Endodermal cell (in vitro differentiated cells): ENCODE results near the gene HRH2. TPM values are rescaled to one million over a fixed set of nuclear protein-coding genes. Genes with fewer than 3 reads are reported as not detected.
A peak's percentile ranks its signal among the peaks of the same experiment; 100 is the strongest.

ENCODE experiments used
- DNase-seq: peaks from one replicate; pipeline ENCODE4 v3.0.0-alpha.2; 2017
- H3K27ac ChIP-seq: 2 replicates; pipeline ENCODE4 v1.5.1; 2013; ENCODE audit warnings: mild to moderate bottlenecking, low read depth, low read length, moderate library complexity
- H3K27me3 ChIP-seq: 2 replicates; pipeline ENCODE4 v1.6.1; 2013; ENCODE audit warnings: mild to moderate bottlenecking, low read length, moderate library complexity; ENCODE audit not compliant: insufficient read depth, control insufficient read depth, poor library complexity, severe bottlenecking
- H3K36me3 ChIP-seq: 2 replicates; pipeline ENCODE4 v1.7.0; 2013; ENCODE audit warnings: mild to moderate bottlenecking, low read length, moderate library complexity; ENCODE audit not compliant: control insufficient read depth, insufficient read depth
- H3K4me1 ChIP-seq: one replicate; pipeline ENCODE4 v1.7.0; 2013; ENCODE audit warnings: low read length; ENCODE audit not compliant: control insufficient read depth, insufficient read depth
- H3K4me3 ChIP-seq: 2 replicates; pipeline ENCODE4 v1.5.1; 2013; ENCODE audit warnings: mild to moderate bottlenecking, low read length, moderate library complexity
- H3K9ac ChIP-seq: 2 replicates; pipeline ENCODE4 v1.6.1; 2013; ENCODE audit warnings: mild to moderate bottlenecking, low read length, moderate library complexity; ENCODE audit not compliant: poor library complexity, severe bottlenecking; ENCODE audit errors: extremely low read depth
- H3K9me3 ChIP-seq: 2 replicates; pipeline ENCODE4 v1.6.1; 2013; ENCODE audit warnings: mild to moderate bottlenecking, low read length, moderate library complexity; ENCODE audit not compliant: control insufficient read depth
- H3K27ac Mint-ChIP-seq: 2 replicates; pipeline ENCODE4 v1.8.0; 2020; ENCODE audit warnings: mixed read lengths
- H3K27me3 Mint-ChIP-seq: 2 replicates; pipeline ENCODE4 v1.8.0; 2021; ENCODE audit warnings: mild to moderate bottlenecking, mixed read lengths; ENCODE audit not compliant: insufficient read depth
- H3K36me3 Mint-ChIP-seq: 2 replicates; pipeline ENCODE4 v1.8.0; 2020; ENCODE audit warnings: low read depth, mixed read lengths
- H3K4me1 Mint-ChIP-seq: 2 replicates; pipeline ENCODE4 v1.8.0; 2020; ENCODE audit warnings: mixed read lengths
- H3K4me3 Mint-ChIP-seq: 2 replicates; pipeline ENCODE4 v1.8.0; 2020; ENCODE audit warnings: mild to moderate bottlenecking, moderate library complexity, mixed read lengths
- H3K9me3 Mint-ChIP-seq: 2 replicates; pipeline ENCODE4 v1.8.0; 2020; ENCODE audit warnings: mild to moderate bottlenecking, mixed read lengths
- WGBS, 2 experiments: methylation state at CpG; one replicate each; pipeline versions ENCODE4 v1.1.5 to v1.1.7; 2013; ENCODE audit warnings: missing lambda C conversion rate in 2 of 2, mixed read lengths in 1 of 2; ENCODE audit not compliant: insufficient coverage in 1 of 2, insufficient read length in 1 of 2; 5-methylcytosine and 5-hydroxymethylcytosine counted together
- total RNA-seq, 2 donors: library from RNA; stranded (reverse); fragmentation: NEBNext Ultra II Directional in 1 of 2; extraction: Animal tissue kit (Norgen Biotek cat#: 25700) in 1 of 2; gene quantifications; 2 replicates in 1 of 2; 3 replicates in 1 of 2; pipeline ENCODE4 v1.2.1, GENCODE V29; 2021
- TF ChIP-seq, protein P1 (sequence below): fragments of 200-600 bp; sonication (generic); conservative IDR thresholded peaks from 2 replicates; pipeline ENCODE4 v1.5.0; 2021; ENCODE audit warnings: antibody characterized with exemption, mild to moderate bottlenecking

The HRH2 gene
- total RNA-seq, 2 donors from 2014 or later, result 2.1 to 3.3 TPM

DNA sequence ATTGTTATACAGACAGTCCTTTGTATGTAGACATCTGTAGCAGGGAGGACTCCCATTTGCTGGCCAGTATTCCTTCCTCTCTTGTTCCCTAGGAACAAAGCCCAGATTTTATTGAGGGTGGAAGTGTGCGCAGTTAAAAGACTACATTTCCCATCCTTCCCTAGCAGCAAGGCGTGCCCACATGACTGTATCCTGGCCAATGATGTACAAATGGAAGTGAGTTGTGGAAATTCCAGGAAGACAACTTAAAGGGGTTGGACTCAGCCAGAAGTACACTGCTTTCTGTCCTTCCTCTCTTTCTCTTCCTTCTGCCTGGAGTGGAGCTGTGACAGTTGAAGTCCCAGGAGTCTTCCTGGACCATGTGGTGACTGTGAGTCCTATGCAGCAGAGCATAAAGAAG lies 89.0 kb downstream of the HRH2 start:
- no peak overlapping the region for H3K9ac ChIP-seq
- no peaks in the 10 kb centered on the region for H3K9me3 Mint-ChIP-seq
- H3K4me3 ChIP-seq, result no peak overlapping the region
- H3K9me3 ChIP-seq, result no peaks in the 10 kb centered on the region
- no peaks in the 10 kb centered on the region for H3K36me3 ChIP-seq
- TF ChIP-seq, protein P1, sequence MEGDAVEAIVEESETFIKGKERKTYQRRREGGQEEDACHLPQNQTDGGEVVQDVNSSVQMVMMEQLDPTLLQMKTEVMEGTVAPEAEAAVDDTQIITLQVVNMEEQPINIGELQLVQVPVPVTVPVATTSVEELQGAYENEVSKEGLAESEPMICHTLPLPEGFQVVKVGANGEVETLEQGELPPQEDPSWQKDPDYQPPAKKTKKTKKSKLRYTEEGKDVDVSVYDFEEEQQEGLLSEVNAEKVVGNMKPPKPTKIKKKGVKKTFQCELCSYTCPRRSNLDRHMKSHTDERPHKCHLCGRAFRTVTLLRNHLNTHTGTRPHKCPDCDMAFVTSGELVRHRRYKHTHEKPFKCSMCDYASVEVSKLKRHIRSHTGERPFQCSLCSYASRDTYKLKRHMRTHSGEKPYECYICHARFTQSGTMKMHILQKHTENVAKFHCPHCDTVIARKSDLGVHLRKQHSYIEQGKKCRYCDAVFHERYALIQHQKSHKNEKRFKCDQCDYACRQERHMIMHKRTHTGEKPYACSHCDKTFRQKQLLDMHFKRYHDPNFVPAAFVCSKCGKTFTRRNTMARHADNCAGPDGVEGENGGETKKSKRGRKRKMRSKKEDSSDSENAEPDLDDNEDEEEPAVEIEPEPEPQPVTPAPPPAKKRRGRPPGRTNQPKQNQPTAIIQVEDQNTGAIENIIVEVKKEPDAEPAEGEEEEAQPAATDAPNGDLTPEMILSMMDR, result no peak
- DNase-seq, result peak; percentile 63
- no peak overlapping the region for H3K27ac Mint-ChIP-seq
- peaks cover 5% of the 10 kb centered on the region for H3K4me1 Mint-ChIP-seq
- peaks cover 18% of the 10 kb centered on the region for H3K27me3 ChIP-seq
- no peak overlapping the region for H3K4me3 Mint-ChIP-seq
- H3K36me3 Mint-ChIP-seq, result no peaks in the 10 kb centered on the region
- no peak overlapping the region for H3K27ac ChIP-seq
- 85% methylated on average over 2 of the region's 2 CpGs; no CpG with 5 or more reads in 1 of the 2 experiments for WGBS, 2 experiments
- H3K4me1 ChIP-seq, result no peaks in the 10 kb centered on the region
- peaks cover 4% of the 10 kb centered on the region for H3K27me3 Mint-ChIP-seq

DNA sequence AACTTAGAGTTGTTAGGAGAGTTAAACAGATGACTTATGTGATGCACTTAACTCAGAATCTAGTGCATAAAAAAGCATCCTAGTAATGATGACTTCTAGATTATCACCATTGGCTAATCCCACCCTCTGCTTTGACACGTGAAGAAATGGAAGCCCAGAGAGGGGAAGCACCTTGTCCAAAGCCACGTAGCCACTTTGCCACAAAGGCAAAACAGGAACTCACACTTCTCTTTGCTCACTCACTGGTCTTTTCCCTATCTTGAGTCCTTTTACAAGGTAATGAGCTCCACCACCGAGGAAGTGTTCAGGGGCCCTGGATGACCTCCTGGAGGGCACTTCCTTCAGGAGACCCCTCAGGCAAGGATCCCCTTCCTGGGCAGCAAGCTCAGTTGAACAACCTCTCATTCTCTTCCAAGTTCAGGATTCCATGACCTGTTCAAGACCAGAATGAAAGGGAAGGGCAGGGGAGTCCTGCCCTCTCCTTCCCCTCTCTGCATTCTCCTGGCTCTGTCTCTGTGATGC lies 89.7 kb downstream of the HRH2 start:
- H3K4me3 ChIP-seq, result no peak overlapping the region
- TF ChIP-seq, protein P1, result no peak
- no peaks in the 10 kb centered on the region for H3K9me3 ChIP-seq
- Mint-ChIP-seq H3K9me3 (no peaks in the 10 kb centered on the region), H3K4me1 (peaks cover 5% of the 10 kb centered on the region), H3K4me3 (no peak overlapping the region), H3K27me3 (peaks cover 4% of the 10 kb centered on the region), H3K27ac (no peak overlapping the region), H3K36me3 (no peaks in the 10 kb centered on the region)
- no peak overlapping the region for H3K9ac ChIP-seq
- WGBS, 2 experiments, result 85 to 89% methylated on average over 3 of the region's 3 CpGs
- no peak overlapping the region for H3K27ac ChIP-seq
- no peaks in the 10 kb centered on the region for H3K36me3 ChIP-seq
- peaks cover 18% of the 10 kb centered on the region for H3K27me3 ChIP-seq
- H3K4me1 ChIP-seq, result no peaks in the 10 kb centered on the region
- DNase-seq, result no peak

DNA sequence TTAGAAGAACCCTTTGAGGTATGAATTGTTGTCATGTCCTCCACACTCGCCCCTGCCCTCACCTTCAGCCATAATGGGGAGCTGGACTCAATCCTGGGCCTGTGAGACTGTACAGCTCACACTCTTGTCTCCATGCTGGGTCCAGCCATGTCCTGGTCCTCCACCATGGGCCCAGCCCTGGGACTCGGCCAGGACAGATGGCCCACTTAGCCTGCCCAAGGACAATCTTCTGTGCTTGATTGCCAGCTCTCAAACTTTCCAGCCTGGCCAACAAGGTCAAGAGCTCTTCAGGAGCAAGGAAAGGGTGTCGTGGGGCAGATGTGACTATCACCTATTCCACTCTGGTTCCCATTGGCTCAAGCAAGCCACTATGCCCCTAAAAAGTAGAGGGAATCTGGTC lies 90.8 kb downstream of the HRH2 start:
- H3K9me3 ChIP-seq, result no peaks in the 10 kb centered on the region
- no peak overlapping the region for H3K27ac ChIP-seq
- Mint-ChIP-seq H3K27ac (no peak overlapping the region), H3K9me3 (no peaks in the 10 kb centered on the region), H3K36me3 (no peaks in the 10 kb centered on the region), H3K4me1 (peaks cover 5% of the 10 kb centered on the region), H3K4me3 (no peak overlapping the region), H3K27me3 (peaks cover 6% of the 10 kb centered on the region)
- TF ChIP-seq, protein P1, result no peak
- H3K27me3 ChIP-seq, result peaks cover 18% of the 10 kb centered on the region
- no peaks in the 10 kb centered on the region for H3K4me1 ChIP-seq
- DNase-seq, result no peak
- no peaks in the 10 kb centered on the region for H3K36me3 ChIP-seq
- 79 to 92% methylated on average over 1 to 3 of the region's 3 CpGs for WGBS, 2 experiments
- no peak overlapping the region for H3K9ac ChIP-seq
- no peak overlapping the region for H3K4me3 ChIP-seq
